Measurements from ENCODE around the gene IL12RB2. TPM values are rescaled to one million over a fixed set of nuclear protein-coding genes. Genes with fewer than 3 reads are reported as not detected.
"Not testable (repeated sequence)": the region's sequence is repeated elsewhere in the genome, so short reads cannot be mapped to it uniquely, and the experiment has no call there.

IL12RB2 gene
- total and polyA plus RNA-seq, 2 donors (not counting 3 experiments of a cell fraction or from before 2014, with no cell fraction given): 0.42 TPM; not detected in 1

DNA sequence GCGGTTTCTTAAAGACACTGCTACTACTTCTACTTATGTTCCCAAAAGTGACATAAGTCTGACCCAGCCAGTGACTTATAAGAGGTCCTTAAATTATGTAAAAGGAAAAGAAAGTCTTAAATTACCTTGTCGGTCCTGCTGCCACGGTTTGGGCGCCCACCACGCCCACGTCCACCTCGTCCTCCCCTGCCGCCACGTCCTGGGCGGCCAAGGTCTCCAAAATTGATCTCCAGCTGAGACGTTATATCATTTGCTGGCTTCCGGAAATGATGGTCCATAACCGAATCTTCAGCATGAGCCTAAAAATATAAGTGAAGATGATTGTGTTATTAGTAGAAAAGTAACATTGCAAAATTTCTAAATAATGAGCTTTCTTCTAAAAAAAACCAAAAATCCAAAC lies 107.4 kb downstream of the IL12RB2 start:
- H3K9me3 ChIP-seq (replicated peaks; ENCODE audit: control insufficient read depth, insufficient read depth, low read length): no peaks in the 10 kb centered on the region
- H3K4me2 ChIP-seq (ENCODE audit: insufficient read depth, low read length): no peak overlapping the region
- no peaks in the 10 kb centered on the region for H3K9me1 ChIP-seq (replicated peaks; ENCODE audit: control insufficient read depth, extremely low read depth, insufficient read depth, low read length)
- H3K27ac ChIP-seq (ENCODE audit: insufficient read depth, low read depth, low read length): no peak overlapping the region
- intact Hi-C loops (cut with micrococcal nuclease): no loop called here
- H4K20me1 ChIP-seq (replicated peaks; ENCODE audit: control insufficient read depth, extremely low read depth, insufficient read depth, low read length): peaks cover 5% of the 10 kb centered on the region
- FAIRE-seq (no peak), DNase-seq (ENCODE audit: low read depth, low spot score) (no peak)
- H3K79me2 ChIP-seq (ENCODE audit: control insufficient read depth, insufficient read depth, low read length): peaks cover 63% of the 10 kb centered on the region
- H3K36me3 ChIP-seq (ENCODE audit: control insufficient read depth in 2 of 2, extremely low read depth in 1 of 2, insufficient read depth in 2 of 2, low read length in 2 of 2): peaks cover 16 to 47% of the 10 kb centered on the region in 2 experiments
- H3K9ac ChIP-seq (replicated peaks; ENCODE audit: extremely low read depth, insufficient read depth, low read length): no peak overlapping the region
- no TSS peak for BruUV-seq (replicated peaks)
- no peak overlapping the region for H3K4me3 ChIP-seq (replicated peaks in 1 of 3; ENCODE audit: insufficient read depth in 1 of 3, low read depth in 1 of 3, low read length in 3 of 3)
- dilution Hi-C loops (cut with MboI; ENCODE audit: extremely low pct_ligation_motif_present, low sequenced_read_pairs): no loop called here
- ChIA-PET POLR2A (no interaction called here), CTCF (interaction anchor here (0.7 kb wide), 1 partner anchor 9 kb away, joined by 6 read pairs; no protein-coding TSS in a partner anchor)
- TF ChIP-seq GATA2 (IDR thresholded peaks at IDR 0.05; ENCODE audit: insufficient read depth, insufficient read length, low read depth, low read length): no peak
- TF ChIP-seq POLR2AphosphoS5 (IDR thresholded peaks at IDR 0.05; ENCODE audit: insufficient read depth, low read depth, low read length): no peak
- no peak for TF ChIP-seq EZH2 (IDR thresholded peaks at IDR 0.05; ENCODE audit: borderline replicate concordance, low read depth, low read length, severe bottlenecking)
- no peak for TF ChIP-seq FOS (IDR thresholded peaks at IDR 0.05; ENCODE audit: borderline replicate concordance, insufficient read depth, low read length)
- no peak for TF ChIP-seq JUN (IDR thresholded peaks at IDR 0.05; ENCODE audit: borderline replicate concordance, insufficient read depth, insufficient read length, low read depth)
- TF ChIP-seq MYC (IDR thresholded peaks at IDR 0.05; ENCODE audit: low read depth, low read length): no peak
- no peak for TF ChIP-seq POLR2A (IDR thresholded peaks at IDR 0.05; ENCODE audit: low read depth, low read length)
- TF ChIP-seq CTCF (IDR thresholded peaks at IDR 0.05; ENCODE audit: extremely low read depth in 1 of 2, insufficient read depth in 1 of 2, low read depth in 1 of 2, low read length in 2 of 2): no peak
- TF ChIP-seq MAX (IDR thresholded peaks at IDR 0.05; ENCODE audit: insufficient read depth, insufficient read length): no peak
- no peaks in the 10 kb centered on the region for H3K27me3 ChIP-seq (ENCODE audit: control insufficient read depth in 2 of 2, insufficient read depth in 2 of 2, low read length in 2 of 2)
- H2AFZ ChIP-seq (ENCODE audit: low read depth, low read length): no peak overlapping the region
- H3K4me1 ChIP-seq (ENCODE audit: control insufficient read depth, extremely low read depth, insufficient read depth, low read length): peaks cover 7% of the 10 kb centered on the region

GRCh38 chr1:67417733-67418132 lies 110.1 kb downstream of the IL12RB2 start:
- not testable (repeated sequence) for FAIRE-seq

More at GRCh38 chr1:67417733-67418132, 110.1 kb downstream of the IL12RB2 start:
- H3K79me2 ChIP-seq (ENCODE audit: control insufficient read depth, insufficient read depth, low read length): peaks cover 87% of the 10 kb centered on the region
- H3K27me3 ChIP-seq (ENCODE audit: control insufficient read depth in 2 of 2, insufficient read depth in 2 of 2, low read length in 2 of 2); H4K20me1 ChIP-seq (replicated peaks; ENCODE audit: control insufficient read depth, extremely low read depth, insufficient read depth, low read length); DNase-seq (ENCODE audit: low read depth, low spot score); H3K4me2 ChIP-seq (ENCODE audit: insufficient read depth, low read length); intact Hi-C loops (cut with micrococcal nuclease); H3K4me1 ChIP-seq (ENCODE audit: control insufficient read depth, extremely low read depth, insufficient read depth, low read length); POLR2A ChIA-PET; H3K9me1 ChIP-seq (replicated peaks; ENCODE audit: control insufficient read depth, extremely low read depth, insufficient read depth, low read length); H3K27ac ChIP-seq (ENCODE audit: insufficient read depth, low read depth, low read length); BruUV-seq (replicated peaks); H2AFZ ChIP-seq (ENCODE audit: low read depth, low read length); H3K9ac ChIP-seq (replicated peaks; ENCODE audit: extremely low read depth, insufficient read depth, low read length); H3K9me3 ChIP-seq (replicated peaks; ENCODE audit: control insufficient read depth, insufficient read depth, low read length); H3K4me3 ChIP-seq (replicated peaks in 1 of 3; ENCODE audit: insufficient read depth in 1 of 3, low read depth in 1 of 3, low read length in 3 of 3); dilution Hi-C loops (cut with MboI; ENCODE audit: extremely low pct_ligation_motif_present, low sequenced_read_pairs): not testable (repeated sequence)
- CTCF ChIA-PET: interaction anchor here (1.4 kb wide), 1 partner anchor 84 kb away, joined by 3 read pairs; no protein-coding TSS in a partner anchor
- peaks cover 22 to 55% of the 10 kb centered on the region in 2 experiments for H3K36me3 ChIP-seq (ENCODE audit: control insufficient read depth in 2 of 2, extremely low read depth in 1 of 2, insufficient read depth in 2 of 2, low read length in 2 of 2)

Measured in endothelial cell of umbilical vein (primary cell).